Mucosa of stomach (tissue), 1 donor: Measurements from ENCODE around the gene SLFN5.

Experiments used
- H3K27me3 ChIP-seq: one replicate; pipeline ENCODE4 v1.7.0; 2013; ENCODE audit warnings: mild to moderate bottlenecking, low read length; ENCODE audit not compliant: control insufficient read depth, insufficient read depth
- H3K36me3 ChIP-seq: one replicate; pipeline ENCODE4 v1.7.0; 2013; ENCODE audit warnings: low read length; ENCODE audit not compliant: control insufficient read depth, insufficient read depth
- H3K4me1 ChIP-seq: one replicate; pipeline ENCODE4 v1.7.0; 2013; ENCODE audit warnings: mild to moderate bottlenecking, low read length; ENCODE audit not compliant: control insufficient read depth, insufficient read depth
- H3K4me3 ChIP-seq: one replicate; pipeline ENCODE4 v1.7.0; 2013; ENCODE audit warnings: low read length
- H3K9ac ChIP-seq: one replicate; pipeline ENCODE4 v1.7.0; 2013; ENCODE audit warnings: mild to moderate bottlenecking, low read length, moderate library complexity
- H3K9me3 ChIP-seq: one replicate; pipeline ENCODE4 v1.7.0; 2013; ENCODE audit warnings: mild to moderate bottlenecking, low read length, moderate library complexity; ENCODE audit not compliant: control insufficient read depth
- donor health status: Pancreatic carcinoma.

The SLFN5 gene

DNA sequence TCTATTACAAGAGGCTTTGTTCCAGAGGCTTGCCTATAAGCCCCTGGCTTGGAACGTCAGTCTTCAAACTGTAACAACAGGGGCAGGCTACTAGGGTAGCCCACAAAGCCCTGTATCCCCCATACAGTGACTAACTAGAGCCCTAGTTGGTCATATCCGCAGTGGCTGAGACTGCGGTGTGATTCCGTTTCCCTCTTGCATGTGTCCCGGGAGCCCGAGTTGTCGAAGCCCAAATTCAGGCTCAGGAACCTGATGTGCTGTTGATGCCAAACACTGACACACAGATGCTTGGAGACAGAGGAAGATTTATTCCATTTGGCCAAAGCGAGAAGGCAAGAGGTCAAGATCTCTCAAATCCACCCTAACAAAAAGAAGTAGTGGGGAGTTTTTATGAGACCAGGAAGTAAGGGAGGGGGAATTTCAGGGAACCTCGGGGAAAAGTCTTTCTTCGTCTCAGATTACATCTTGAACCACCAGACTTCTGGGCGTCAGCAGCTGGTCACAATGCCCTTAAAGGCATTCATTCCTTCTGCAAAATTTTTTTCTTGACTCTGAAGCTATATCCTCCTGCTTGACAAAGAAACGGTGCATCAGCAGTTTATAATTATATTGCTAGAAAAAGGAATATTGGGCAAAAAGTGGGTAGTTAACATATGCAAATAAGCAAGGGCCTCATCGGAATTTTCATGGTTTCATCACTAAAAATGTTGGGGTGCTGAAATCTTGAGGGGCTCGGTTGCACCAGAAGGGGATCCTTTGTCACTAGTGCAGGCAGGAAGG lies 879 bp downstream of the SLFN5 start:
- Histone ChIP-seq H3K9me3 (no peaks in the 10 kb centered on the region), H3K36me3 (no peaks in the 10 kb centered on the region), H3K4me3 (peak overlapping the region; percentile 36), H3K27me3 (no peaks in the 10 kb centered on the region), H3K4me1 (peaks cover 19% of the 10 kb centered on the region), H3K9ac (peak overlapping the region; percentile 92)

DNA sequence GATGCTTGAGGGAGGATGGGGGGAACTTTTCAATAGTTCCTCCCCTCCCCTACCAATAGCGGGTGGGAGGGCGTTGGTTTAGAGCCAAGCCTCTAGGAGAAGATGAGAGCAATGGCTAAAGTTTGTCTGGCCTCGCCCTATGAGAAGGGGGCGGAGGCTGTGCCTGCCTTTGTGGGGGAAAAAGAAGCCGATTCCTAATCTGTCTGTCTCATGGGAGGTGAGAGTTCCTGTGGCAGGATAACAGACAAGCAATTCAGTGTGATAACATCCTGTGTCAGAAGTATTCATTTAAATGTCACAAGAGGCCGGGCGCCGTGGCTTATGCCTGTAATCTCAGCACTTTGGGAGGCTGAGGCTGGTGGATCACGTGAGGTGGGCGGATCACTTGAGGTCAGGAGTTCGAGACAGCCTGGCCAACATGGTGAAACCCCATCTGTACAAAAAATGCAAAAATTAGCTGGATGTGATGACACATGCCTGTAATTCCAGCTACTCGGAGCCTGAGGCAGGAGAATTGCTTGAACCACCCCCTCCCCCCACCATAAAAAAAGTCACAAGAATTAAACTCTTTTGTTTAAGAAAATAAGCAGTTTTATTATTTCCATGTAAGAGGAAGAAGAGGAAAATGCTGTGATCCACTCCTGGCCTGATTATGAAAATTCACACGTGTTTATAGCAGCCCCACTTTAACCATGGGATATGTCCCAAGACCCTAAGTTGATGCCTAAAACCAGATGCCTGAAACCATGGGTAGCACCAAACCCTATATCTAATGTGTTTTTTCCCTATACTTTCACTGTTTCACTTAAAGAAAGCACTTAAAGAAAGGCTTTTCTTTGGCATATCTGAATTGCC lies 1.7 kb downstream of the SLFN5 start:
- Histone ChIP-seq H3K9me3 (no peaks in the 10 kb centered on the region), H3K4me3 (no peak overlapping the region), H3K27me3 (no peaks in the 10 kb centered on the region), H3K4me1 (peaks cover 19% of the 10 kb centered on the region), H3K9ac (peak overlapping the region; percentile 92), H3K36me3 (no peaks in the 10 kb centered on the region)

DNA sequence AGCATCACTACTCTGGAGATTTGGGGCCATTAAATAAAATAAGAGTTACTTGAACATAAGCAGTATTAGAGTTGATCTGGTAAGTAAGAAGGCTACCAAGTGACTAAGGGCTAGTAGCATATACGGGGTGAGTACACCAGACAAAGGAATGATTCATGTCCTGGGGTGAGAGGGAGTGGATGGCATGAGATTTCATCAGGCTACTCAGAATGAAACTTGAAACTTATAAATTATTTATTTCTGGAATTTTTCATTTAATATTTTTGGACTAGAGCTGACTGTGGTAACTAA lies 2.3 kb downstream of the SLFN5 start:
- Histone ChIP-seq H3K9ac (no peak overlapping the region), H3K9me3 (no peaks in the 10 kb centered on the region), H3K4me3 (no peak overlapping the region)

DNA sequence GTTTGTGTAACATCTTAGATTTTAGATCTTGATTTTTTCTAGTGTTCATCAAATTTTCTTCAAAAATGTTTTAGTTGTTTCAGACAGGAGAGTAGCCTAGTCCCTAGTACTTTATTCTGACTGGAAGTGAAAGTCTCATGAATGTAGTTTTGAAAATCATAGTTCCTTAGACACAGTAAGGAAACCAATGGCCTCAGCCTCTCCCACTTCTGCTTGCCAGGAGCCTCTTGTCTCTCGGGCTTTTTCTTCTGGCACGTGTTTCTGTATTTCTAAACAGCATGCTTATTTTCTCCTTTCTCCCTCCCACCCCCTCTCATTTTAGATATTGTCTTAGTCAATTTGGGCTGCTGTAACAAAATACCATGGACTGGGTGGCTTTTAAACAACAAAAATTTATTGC lies 9.8 kb downstream of the SLFN5 start:
- H3K4me3 ChIP-seq = no peak overlapping the region
- no peaks in the 10 kb centered on the region for H3K36me3 ChIP-seq
- H3K9me3 ChIP-seq = no peaks in the 10 kb centered on the region
- peaks cover 37% of the 10 kb centered on the region for H3K4me1 ChIP-seq
- H3K9ac ChIP-seq = no peak overlapping the region
- H3K27me3 ChIP-seq = no peaks in the 10 kb centered on the region

More for the DNA sequence above, 2.3 kb downstream of the SLFN5 start:
- H3K27me3 ChIP-seq = no peaks in the 10 kb centered on the region
- H3K4me1 ChIP-seq = peaks cover 19% of the 10 kb centered on the region
- no peaks in the 10 kb centered on the region for H3K36me3 ChIP-seq

DNA sequence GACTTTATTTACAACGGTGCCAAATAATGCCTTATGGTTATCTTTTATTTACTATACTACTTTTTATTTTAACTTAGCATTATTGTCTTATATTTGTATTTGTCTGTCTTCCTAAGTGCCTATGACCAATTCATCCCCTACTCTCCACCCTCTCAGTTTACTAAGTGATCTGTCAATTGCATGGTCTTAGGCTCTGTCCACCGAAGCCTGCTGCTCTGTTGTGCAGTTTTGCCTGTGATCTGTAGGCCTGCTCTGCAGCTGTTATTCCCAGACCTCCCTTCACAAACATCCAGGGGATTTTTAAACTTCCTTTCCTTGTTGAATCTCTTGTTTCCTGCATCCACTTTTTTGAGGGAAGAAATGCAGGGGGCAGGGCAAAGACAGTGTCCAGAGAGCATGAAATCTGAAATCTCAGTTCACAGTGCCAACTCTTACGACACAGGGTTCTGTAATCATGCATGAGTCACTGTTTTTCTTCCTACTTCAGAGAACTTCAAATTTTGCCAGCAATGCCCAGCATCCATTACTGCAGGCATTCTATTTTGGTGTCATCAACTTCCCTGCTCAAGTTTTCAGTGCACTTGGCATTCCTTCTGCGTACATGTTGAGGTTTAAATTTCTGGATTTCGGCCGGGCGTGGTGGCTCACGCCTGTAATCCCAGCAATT lies 11.4 kb downstream of the SLFN5 start:
- Histone ChIP-seq H3K36me3 (no peaks in the 10 kb centered on the region), H3K27me3 (no peaks in the 10 kb centered on the region), H3K9ac (no peak overlapping the region), H3K4me1 (peaks cover 40% of the 10 kb centered on the region), H3K9me3 (no peaks in the 10 kb centered on the region), H3K4me3 (no peak overlapping the region)

DNA sequence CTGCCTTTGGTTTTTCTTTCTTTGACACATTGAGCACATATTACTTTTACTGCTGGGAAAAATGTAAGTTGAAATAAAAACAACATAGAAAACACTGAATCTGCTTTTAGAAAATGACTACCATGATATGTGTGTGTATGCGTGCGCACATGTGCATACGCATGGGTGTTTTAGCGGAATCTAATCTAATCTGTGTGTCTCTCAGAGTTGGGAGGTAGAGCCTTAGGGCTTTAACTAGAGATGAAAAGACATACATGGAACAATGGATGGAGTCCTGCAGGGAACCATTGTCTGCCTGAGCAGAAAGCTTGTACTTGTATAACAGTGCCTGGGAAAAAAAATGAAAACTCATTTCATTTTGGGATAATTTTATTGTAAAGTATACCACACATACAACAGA lies 12.4 kb downstream of the SLFN5 start:
- Histone ChIP-seq H3K27me3 (no peaks in the 10 kb centered on the region), H3K9me3 (no peaks in the 10 kb centered on the region), H3K9ac (no peak overlapping the region), H3K4me3 (no peak overlapping the region), H3K36me3 (no peaks in the 10 kb centered on the region), H3K4me1 (peaks cover 40% of the 10 kb centered on the region)

DNA sequence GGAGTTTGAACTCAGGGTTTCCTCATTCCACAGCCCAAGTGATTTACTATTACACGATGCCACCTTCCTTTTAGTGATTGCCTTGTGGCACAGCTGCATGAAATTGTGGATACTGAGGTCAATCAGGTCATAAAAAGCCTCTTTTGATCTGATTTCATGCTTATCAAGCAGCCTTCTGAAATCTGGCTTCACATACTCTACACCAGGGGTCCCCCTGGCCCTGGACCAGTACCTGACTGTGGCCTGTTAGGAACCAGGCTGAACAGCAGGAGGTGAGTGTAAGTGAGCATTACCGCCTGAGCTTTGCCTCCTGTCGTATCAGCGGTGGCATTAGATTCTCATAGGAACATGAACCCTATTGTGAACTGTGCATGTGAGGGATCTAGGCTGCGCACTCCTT lies 13.8 kb downstream of the SLFN5 start:
- Histone ChIP-seq H3K36me3 (no peaks in the 10 kb centered on the region), H3K4me3 (no peak overlapping the region), H3K4me1 (peaks cover 40% of the 10 kb centered on the region), H3K27me3 (no peaks in the 10 kb centered on the region), H3K9ac (no peak overlapping the region), H3K9me3 (no peaks in the 10 kb centered on the region)

DNA sequence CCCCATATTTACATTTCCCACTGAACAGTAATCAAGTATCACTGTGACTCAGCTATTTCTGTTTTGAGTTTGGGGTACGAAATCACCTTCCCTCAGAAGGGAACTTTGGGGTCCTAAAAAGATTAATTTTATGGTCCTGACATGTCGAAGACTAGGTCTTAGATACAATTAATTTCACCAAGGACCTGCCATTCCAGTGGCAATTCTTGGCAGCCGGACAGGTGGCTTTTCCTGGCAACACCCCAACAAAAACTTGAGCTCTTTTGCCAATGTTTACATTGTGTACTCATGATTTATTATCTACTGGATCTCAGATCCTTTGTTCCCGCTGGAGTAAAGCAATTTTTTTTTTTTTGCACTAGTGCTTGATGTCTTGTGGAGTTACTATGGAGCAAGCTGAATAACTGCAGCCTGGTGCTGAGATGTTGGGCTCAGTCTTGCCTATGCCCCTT lies 14.4 kb downstream of the SLFN5 start:
- H3K4me3 ChIP-seq = no peak overlapping the region
- H3K9me3 ChIP-seq = no peaks in the 10 kb centered on the region
- no peaks in the 10 kb centered on the region for H3K27me3 ChIP-seq
- peaks cover 40% of the 10 kb centered on the region for H3K4me1 ChIP-seq
- no peaks in the 10 kb centered on the region for H3K36me3 ChIP-seq
- no peak overlapping the region for H3K9ac ChIP-seq

DNA sequence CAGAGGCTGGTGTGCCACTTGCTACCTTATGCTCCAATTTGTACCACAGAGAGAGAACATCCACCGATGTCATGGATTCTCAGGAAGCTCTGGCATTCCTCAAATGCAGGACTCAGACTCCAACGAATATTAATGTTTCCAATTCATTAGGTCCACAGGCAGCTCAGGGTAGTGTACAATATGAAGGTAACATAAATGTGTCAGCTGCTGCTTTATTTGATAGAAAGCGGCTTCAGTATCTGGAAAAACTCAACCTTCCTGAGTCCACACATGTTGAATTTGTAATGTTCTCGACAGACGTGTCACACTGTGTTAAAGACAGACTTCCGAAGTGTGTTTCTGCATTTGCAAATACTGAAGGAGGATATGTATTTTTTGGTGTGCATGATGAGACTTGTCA lies 16.1 kb downstream of the SLFN5 start:
- Histone ChIP-seq H3K4me1 (peaks cover 32% of the 10 kb centered on the region), H3K4me3 (no peak overlapping the region), H3K36me3 (no peaks in the 10 kb centered on the region)

DNA sequence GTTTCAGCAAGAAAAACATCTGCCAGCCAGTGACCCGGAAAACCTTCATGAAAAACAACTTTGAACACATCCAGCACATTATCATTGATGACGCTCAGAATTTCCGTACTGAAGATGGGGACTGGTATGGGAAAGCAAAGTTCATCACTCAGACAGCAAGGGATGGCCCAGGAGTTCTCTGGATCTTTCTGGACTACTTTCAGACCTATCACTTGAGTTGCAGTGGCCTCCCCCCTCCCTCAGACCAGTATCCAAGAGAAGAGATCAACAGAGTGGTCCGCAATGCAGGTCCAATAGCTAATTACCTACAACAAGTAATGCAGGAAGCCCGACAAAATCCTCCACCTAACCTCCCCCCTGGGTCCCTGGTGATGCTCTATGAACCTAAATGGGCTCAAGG lies 22.2 kb downstream of the SLFN5 start:
- Histone ChIP-seq H3K36me3 (peaks cover 5% of the 10 kb centered on the region), H3K9me3 (no peaks in the 10 kb centered on the region), H3K4me1 (no peaks in the 10 kb centered on the region), H3K9ac (no peak overlapping the region), H3K27me3 (no peaks in the 10 kb centered on the region), H3K4me3 (no peak overlapping the region)

More for the DNA sequence above, 16.1 kb downstream of the SLFN5 start:
- Histone ChIP-seq H3K9me3 (no peaks in the 10 kb centered on the region), H3K27me3 (no peaks in the 10 kb centered on the region), H3K9ac (no peak overlapping the region)

DNA sequence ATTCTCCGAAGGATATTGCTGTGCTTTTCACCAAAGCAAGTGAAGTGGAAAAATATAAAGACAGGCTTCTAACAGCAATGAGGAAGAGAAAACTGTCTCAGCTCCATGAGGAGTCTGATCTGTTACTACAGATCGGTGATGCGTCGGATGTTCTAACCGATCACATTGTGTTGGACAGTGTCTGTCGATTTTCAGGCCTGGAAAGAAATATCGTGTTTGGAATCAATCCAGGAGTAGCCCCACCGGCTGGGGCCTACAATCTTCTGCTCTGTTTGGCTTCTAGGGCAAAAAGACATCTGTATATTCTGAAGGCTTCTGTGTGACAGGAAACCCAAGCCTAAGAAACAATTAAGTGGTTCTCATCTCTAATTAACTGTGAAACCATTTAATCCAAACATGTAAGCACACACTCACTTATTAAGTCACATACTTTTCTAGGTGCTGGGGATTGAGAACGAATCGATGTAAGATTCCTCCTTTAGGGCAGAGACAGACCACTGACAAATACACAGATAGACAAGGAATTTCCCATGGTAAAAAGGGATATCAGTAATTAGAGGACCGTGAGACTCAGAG lies 22.8 kb downstream of the SLFN5 start:
- no peak overlapping the region for H3K4me3 ChIP-seq
- H3K9ac ChIP-seq = no peak overlapping the region
- H3K36me3 ChIP-seq = peaks cover 5% of the 10 kb centered on the region
- no peaks in the 10 kb centered on the region for H3K4me1 ChIP-seq
- no peaks in the 10 kb centered on the region for H3K27me3 ChIP-seq
- no peaks in the 10 kb centered on the region for H3K9me3 ChIP-seq
